Bronchial epithelial cell (primary cell): ENCODE results near the gene GRIK3. TPM values are rescaled to one million over a fixed set of nuclear protein-coding genes. Genes with fewer than 3 reads are reported as not detected.

Experiments used
- DNase-seq: peaks from one replicate; pipeline ENCODE4 v3.0.0-alpha.2; 2010; ENCODE audit warnings: low read depth
- FAIRE-seq: peaks from 2 replicates; lab custom pipeline; 2011; peaks lifted over from hg19 to GRCh38; lab: Jason Lieb, UNC
- H3K27me3 ChIP-seq: 2 replicates; pipeline ENCODE4 v1.5.1; 2011; ENCODE audit warnings: low read length; ENCODE audit not compliant: control insufficient read depth, insufficient read depth
- H3K36me3 ChIP-seq: 2 replicates; pipeline ENCODE4 v1.5.1; 2011; ENCODE audit warnings: low read length; ENCODE audit not compliant: control insufficient read depth, insufficient read depth
- H3K4me3 ChIP-seq: 2 replicates; pipeline ENCODE4 v1.5.1; 2011; ENCODE audit warnings: mild to moderate bottlenecking, low read depth, low read length, control low read depth
- total RNA-seq: library from RNA; depleted of rRNA; stranded (reverse); fragments of >200 nt; gene quantifications from 2 replicates; pipeline ENCODE4 v1.2.1, GENCODE V29; 2014
- TF ChIP-seq, protein P1 (sequence below): IDR thresholded peaks from 2 replicates; pipeline ENCODE4 v1.5.1; 2011; ENCODE audit warnings: mild to moderate bottlenecking, moderate library complexity, low read length, control low read depth, inconsistent platforms; ENCODE audit not compliant: insufficient read depth, severe bottlenecking

Gene GRIK3
- total RNA-seq, 1 donor from 2014 or later, result under 0.01 TPM

DNA sequence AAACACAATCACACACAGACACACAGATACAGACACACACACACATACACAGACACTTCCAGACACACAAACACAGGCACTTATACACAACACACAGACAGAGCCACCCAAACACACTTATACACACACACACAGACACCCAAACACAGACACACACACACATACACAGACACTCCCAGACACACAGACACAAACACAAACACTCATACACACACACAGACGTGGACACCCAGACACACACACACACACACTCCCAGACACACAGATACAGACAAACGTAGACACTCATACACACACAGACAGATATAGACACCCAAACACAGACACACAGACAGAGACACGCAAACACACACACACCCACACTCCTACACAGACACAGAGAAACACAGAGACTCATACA is 272.1 kb downstream of the GRIK3 start:
- peak; percentile 87 for FAIRE-seq
- Histone ChIP-seq H3K27me3 (no peaks in the 10 kb centered on the region), H3K4me3 (no peak overlapping the region), H3K36me3 (no peaks in the 10 kb centered on the region)
- no peak for DNase-seq
- TF ChIP-seq, protein P1, sequence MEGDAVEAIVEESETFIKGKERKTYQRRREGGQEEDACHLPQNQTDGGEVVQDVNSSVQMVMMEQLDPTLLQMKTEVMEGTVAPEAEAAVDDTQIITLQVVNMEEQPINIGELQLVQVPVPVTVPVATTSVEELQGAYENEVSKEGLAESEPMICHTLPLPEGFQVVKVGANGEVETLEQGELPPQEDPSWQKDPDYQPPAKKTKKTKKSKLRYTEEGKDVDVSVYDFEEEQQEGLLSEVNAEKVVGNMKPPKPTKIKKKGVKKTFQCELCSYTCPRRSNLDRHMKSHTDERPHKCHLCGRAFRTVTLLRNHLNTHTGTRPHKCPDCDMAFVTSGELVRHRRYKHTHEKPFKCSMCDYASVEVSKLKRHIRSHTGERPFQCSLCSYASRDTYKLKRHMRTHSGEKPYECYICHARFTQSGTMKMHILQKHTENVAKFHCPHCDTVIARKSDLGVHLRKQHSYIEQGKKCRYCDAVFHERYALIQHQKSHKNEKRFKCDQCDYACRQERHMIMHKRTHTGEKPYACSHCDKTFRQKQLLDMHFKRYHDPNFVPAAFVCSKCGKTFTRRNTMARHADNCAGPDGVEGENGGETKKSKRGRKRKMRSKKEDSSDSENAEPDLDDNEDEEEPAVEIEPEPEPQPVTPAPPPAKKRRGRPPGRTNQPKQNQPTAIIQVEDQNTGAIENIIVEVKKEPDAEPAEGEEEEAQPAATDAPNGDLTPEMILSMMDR, result no peak

DNA sequence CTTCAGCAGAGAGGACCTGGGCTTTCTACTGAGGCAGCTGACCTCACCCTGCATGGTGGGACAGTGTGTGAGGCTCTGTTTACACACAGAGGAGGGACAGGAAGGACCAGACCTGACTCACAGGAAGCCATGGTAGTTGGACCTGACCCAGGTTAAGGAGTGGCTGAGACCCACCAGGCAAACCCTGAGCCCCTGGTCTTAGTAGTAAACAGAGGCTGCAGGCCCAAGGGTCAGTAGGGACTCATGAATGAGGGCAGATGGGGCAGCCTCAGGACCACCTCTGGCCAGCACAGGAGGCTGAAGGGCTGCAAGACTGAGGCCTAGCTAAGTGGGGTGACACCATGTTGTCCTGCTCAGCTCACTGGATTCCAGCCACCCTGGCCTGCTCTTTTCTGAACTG is 273.2 kb downstream of the GRIK3 start:
- FAIRE-seq (peak; percentile 97), DNase-seq (no peak)
- TF ChIP-seq, protein P1, result no peak
- Histone ChIP-seq H3K27me3 (no peaks in the 10 kb centered on the region), H3K36me3 (no peaks in the 10 kb centered on the region), H3K4me3 (no peak overlapping the region)

DNA sequence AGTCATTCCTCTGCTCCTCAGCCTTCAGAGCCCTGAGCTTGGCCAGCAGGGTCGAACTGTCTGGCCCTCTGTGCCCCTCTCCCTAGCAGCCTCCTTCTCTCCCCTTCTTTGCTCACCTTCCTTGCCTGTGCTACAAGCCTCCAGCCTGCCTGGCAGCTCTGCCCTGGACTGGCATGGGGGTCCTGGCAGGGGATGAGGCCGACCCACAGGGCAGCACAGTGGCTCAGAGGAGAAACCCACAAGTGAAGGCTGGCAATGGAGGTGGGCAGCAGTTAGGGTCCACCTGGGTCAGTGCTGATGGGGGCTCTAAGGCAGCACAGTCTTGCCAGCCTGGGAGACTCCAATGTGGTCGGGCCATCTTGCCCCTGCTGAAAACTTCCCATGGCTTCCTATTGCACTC is 274.2 kb downstream of the GRIK3 start:
- TF ChIP-seq, protein P1, result no peak
- FAIRE-seq (no peak), DNase-seq (no peak)

DNA sequence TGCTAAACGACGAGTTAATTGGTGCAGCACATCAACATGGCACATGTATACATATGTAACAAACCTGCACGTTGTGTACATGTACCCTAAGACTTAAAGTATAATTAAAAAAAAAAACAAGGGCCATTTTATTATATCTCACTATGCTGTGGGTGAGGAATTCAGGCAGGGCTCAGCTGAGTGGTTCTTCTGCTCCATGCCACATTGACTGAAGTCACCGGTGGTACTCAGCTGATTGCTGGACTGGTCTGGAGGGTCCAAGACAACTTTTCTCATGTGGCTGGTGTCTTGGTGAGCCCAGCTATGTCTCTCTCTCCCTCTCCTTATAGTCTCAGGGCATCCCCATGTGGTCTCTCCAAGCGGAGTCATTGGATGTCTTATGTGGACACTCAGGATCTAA is 275.0 kb downstream of the GRIK3 start:
- TF ChIP-seq, protein P1, result no peak
- DNase-seq, result no peak
- peak; percentile 52 for FAIRE-seq
- H3K36me3 ChIP-seq, result no peaks in the 10 kb centered on the region
- H3K4me3 ChIP-seq, result no peak overlapping the region
- H3K27me3 ChIP-seq, result no peaks in the 10 kb centered on the region

More for the DNA sequence above, 274.2 kb downstream of the GRIK3 start:
- no peaks in the 10 kb centered on the region for H3K36me3 ChIP-seq
- no peak overlapping the region for H3K4me3 ChIP-seq
- H3K27me3 ChIP-seq, result no peaks in the 10 kb centered on the region

DNA sequence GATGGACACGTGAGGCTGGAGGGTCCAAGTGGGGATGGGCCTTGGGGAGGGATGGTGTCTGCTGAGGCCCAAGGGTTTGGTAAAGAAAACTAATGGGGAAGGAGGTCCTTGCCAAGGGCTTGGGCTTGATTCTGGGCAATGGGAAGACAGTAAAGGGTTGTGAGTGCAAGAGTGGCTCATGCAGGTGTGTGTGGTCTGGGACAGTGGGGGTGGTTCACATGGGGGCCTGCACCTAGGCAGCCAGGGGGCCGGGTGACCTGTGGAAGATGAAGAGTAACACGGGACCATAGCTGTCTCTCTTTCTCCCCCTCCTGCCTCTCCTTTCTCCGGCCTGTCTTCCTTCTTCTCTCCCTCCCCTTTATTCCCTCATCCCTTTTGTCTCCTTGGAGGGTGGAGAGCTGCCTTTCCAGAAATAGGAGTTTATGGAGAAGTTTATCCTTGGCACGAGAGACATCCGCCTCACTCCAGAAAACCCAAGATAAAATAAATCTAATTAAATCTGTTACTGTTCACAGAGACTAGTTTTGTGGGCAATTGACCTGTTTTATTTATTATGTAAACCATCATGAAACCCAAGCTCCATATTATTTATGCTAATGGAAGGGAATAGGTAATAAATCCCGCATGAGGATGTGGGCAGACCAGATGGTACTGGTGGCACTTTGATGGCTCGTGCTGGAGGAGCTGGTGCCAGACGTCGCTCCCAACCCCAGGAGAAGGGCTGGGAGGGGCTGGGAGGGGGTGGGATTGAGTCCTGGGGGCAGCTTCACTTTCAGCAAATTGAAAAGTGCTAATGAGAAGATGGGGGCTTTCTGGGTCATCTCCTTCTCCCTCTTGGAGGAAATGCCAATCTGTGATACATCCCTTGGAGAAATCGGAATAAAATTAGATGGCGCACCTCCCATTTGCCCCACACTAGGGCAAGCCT is 278.7 kb downstream of the GRIK3 start:
- Histone ChIP-seq H3K4me3 (no peak overlapping the region), H3K27me3 (no peaks in the 10 kb centered on the region), H3K36me3 (no peaks in the 10 kb centered on the region)
- DNase-seq, result no peak
- FAIRE-seq, result no peak
- TF ChIP-seq, protein P1, result no peak

DNA sequence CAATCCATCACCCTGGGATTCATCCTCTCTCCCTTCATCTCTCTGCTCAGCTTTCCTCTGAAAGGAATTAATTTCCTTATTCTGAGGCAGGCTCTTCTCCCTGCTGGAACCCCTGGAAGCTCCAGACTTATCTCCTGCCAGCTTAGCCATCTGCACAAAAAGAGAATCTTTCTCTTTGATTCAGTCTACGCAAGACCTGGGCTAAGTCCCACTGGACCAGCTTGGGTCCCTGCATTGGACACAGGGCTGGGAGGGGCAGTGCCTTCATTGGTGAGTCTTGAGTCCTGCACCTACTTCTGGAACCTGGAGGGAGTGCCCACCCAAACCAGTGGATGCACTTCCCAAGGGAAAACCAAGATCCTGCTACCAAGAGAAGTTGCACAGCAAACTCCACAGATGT is 279.9 kb downstream of the GRIK3 start:
- Histone ChIP-seq H3K4me3 (no peak overlapping the region), H3K27me3 (no peaks in the 10 kb centered on the region), H3K36me3 (no peaks in the 10 kb centered on the region)
- DNase-seq (no peak), FAIRE-seq (no peak)
- TF ChIP-seq, protein P1, result no peak
